SU-DHL-6 (cell line): Measurements from ENCODE around the gene MAP3K20.

Experiments used
- CTCF ChIP-seq: fragments of 200-600 bp; sonication (generic); IDR thresholded peaks from one replicate; pipeline ENCODE4 v1.5.1; 2017; ENCODE audit warnings: antibody characterized with exemption, mild to moderate bottlenecking, low read length, moderate library complexity; ENCODE audit not compliant: insufficient read depth, poor library complexity, severe bottlenecking
- EZH2phosphoT487 ChIP-seq: fragments of 200-600 bp; sonication (generic), shearing (Covaris generic); conservative IDR thresholded peaks from 2 replicates; pipeline ENCODE4 v1.6.1; 2018; ENCODE audit warnings: mild to moderate bottlenecking, antibody characterized with exemption, low read length, moderate library complexity, mixed read lengths

GRCh38 chr2:173221132-173221695, 145.6 kb downstream of the MAP3K20 start:
- TF ChIP-seq CTCF (no peak), EZH2phosphoT487 (no peak)
